ENCODE results near the gene MIB1.
A peak's percentile ranks its signal among the peaks of the same experiment; 100 is the strongest.

MIB1 gene

GRCh38 chr18:21894619-21895367, 154.2 kb downstream of the MIB1 start:
- no peak for DNase-seq (ENCODE audit: low read depth)

- DNase-seq (ENCODE audit: low read depth) = no peak
These were observed 156.2 kb downstream of the MIB1 start for GRCh38 chr18:21896732-21897336.

GRCh38 chr18:21897811-21898210, 157.2 kb downstream of the MIB1 start:
- DNase-seq (ENCODE audit: low read depth) = peak; percentile 64

DNA sequence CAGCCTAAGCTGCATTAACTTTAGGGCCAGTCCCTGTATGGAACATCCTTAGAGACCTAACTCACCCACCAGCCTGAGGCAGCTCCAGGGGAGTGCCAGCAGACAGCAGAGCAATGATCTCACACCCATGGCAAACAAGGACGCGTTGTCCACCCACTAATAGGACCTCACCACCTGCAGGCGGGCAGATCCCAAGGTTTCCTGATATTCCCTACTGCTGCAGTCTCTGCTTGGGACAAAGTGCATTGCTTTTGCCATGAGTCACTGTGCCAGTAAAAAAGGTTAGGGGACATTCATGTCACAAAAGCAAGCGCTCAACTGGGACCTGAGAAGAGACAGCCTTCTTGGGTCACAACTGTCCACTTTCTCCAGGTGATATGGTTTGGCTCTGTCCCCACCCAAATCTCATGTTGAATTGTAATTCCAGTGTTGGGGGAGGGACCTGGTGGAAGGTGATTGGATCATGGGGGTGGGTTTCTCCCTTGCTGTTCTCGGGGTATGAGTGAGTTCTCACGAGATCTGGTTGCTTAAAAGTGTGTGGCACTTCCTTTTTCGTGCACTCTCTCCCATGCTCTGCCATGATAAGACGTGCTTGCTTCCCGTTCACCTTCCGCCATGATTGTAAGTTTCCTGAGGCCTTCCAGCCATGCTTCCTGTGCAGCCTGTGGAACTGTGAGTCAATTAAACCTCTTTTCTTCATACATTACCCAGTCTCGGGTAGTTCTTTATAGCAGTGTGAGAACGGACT, 160.2 kb downstream of the MIB1 start:
- DNase-seq (ENCODE audit: low read depth) = no peak

- DNase-seq (ENCODE audit: low read depth) = no peak
These were observed 160.9 kb downstream of the MIB1 start for GRCh38 chr18:21901423-21901945.

- DNase-seq (ENCODE audit: low read depth) = no peak
These were observed 163.1 kb downstream of the MIB1 start for GRCh38 chr18:21903709-21904108.

GRCh38 chr18:21904856-21905255, 164.3 kb downstream of the MIB1 start:
- no peak for DNase-seq (ENCODE audit: low read depth)

DNA sequence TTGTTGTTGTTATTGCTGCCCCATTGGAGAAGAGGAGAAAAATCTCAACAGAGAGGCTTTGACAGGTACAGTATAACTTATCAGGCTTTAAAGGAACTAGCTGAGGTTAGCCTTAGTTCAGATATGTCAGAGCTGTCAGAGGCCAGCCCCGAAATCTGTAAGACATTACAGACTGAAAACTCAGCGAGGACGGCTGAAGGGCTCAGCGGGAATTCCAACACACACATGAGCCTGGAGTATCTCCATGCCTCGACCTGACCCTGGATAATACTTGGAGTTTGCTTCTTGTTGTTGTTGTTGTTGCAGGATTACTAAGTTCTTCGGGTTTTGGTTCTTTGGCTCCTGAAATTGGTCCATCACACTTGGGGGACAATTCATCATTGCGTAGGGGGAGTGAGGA, 166.9 kb downstream of the MIB1 start:
- no peak for DNase-seq (ENCODE audit: low read depth)

GRCh38 chr18:21908711-21909110, 168.1 kb downstream of the MIB1 start:
- DNase-seq (ENCODE audit: low read depth) = no peak

- no peak for DNase-seq (ENCODE audit: low read depth)
These were observed 170.3 kb downstream of the MIB1 start for GRCh38 chr18:21910906-21911305.

DNA sequence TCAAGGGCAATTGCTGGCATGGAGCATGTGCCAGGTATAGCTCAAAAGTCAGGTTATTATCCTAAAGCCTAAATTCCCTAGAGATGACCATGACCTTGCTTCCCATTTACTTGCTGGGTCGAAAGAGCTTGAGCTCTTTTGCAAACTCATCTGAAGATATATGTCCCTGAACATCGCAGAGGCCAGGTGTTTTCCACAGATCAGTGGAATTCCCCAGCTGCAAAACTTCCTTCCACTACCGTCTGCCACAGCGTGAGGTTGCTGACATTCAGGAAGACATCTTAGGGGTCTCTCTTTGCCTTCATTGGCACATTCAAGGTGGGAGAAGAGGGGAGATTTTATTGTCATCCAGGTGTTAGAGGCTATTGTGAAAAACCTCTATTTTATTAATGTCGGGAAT, 171.0 kb downstream of the MIB1 start:
- DNase-seq (ENCODE audit: low read depth) = no peak

- DNase-seq (ENCODE audit: low read depth) = no peak
These were observed 172.0 kb downstream of the MIB1 start for GRCh38 chr18:21912339-21913239.

GRCh38 chr18:21914739-21915319, 174.2 kb downstream of the MIB1 start:
- DNase-seq (ENCODE audit: low read depth) = peak; percentile 67

- DNase-seq (ENCODE audit: low read depth) = no peak
These were observed 175.0 kb downstream of the MIB1 start for GRCh38 chr18:21915546-21915945.

DNA sequence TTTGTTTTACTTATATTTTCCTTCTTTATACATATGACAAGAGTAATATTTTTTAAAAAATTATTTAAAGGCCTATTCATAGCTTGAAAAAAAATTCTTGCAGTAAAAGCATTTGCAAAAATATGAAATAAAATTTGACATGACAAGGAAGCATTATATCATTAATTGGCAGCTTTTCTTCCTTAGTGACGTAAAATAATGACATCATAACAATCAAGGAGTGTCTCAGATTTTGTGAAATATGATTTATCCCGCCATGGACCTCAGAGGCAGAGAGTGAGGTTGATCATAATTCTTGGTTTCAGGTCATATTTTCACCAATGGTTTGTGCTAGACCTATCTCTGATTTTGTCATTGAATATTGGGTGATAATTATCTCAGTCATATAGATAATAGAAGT, 176.0 kb downstream of the MIB1 start:
- DNase-seq (ENCODE audit: low read depth) = no peak

GRCh38 chr18:21918693-21919092, 178.1 kb downstream of the MIB1 start:
- DNase-seq (ENCODE audit: low read depth) = no peak
